SK-N-SH (cell line): ENCODE data around the gene ADK. TPM values are rescaled to one million over a fixed set of nuclear protein-coding genes. Genes with fewer than 3 reads are reported as not detected.

ENCODE experiments used
- CTCF ChIA-PET: fragments of 300-600, 350-600 bp; formaldehyde crosslinking; extraction: SDS; loops from one replicate; lab custom pipeline; 2021; lab: Yijun Ruan, JAX
- POLR2A ChIA-PET: fragments of 350-600 bp; sonication (Branson Sonifier 250); formaldehyde crosslinking; extraction: SDS; loops from one replicate; lab custom pipeline; 2020; ENCODE audit warnings: antibody characterized with exemption, inconsistent platforms; lab: Yijun Ruan, JAX
- DNase-seq: peaks from one replicate; pipeline ENCODE4 v3.0.0; 2012
- H2AFZ ChIP-seq: fragments of 200-600 bp; sonication (generic); 2 replicates; pipeline ENCODE4 v1.8.1; 2016; ENCODE audit warnings: antibody characterized with exemption, mild to moderate bottlenecking, low read depth
- H3F3A ChIP-seq: fragments of 200-600 bp; sonication (generic); replicated peaks from 2 replicates; pipeline ENCODE3; 2016; ENCODE audit warnings: antibody characterized with exemption, mild to moderate bottlenecking; ENCODE audit not compliant: insufficient read depth
- H3K27ac ChIP-seq, 2 experiments: fragments of 200-500 bp in 1 of 2; fragments of 200-600 bp in 1 of 2; sonication (Bioruptor generic) in 1 of 2; sonication (generic), shearing (Covaris generic) in 1 of 2; 2 replicates each; pipeline versions ENCODE4 v1.5.1 to v1.6.1; 2014 to 2016; ENCODE audit warnings: low read depth in 2 of 2, inconsistent platforms in 1 of 2, low read length in 1 of 2, mild to moderate bottlenecking in 1 of 2, mixed read lengths in 1 of 2
- H3K27me3 ChIP-seq: fragments of 200-600 bp; sonication (generic), shearing (Covaris generic); 2 replicates; pipeline ENCODE4 v1.6.1; 2016; ENCODE audit warnings: mixed run types; ENCODE audit not compliant: insufficient read depth
- H3K36me3 ChIP-seq, 2 experiments: fragments of 200-500 bp in 1 of 2; fragments of 200-600 bp in 1 of 2; sonication (Bioruptor generic) in 1 of 2; sonication (generic) in 1 of 2; replicated peaks in 1 of 2; 2 replicates each; pipeline versions ENCODE3 to v1.5.1; 2014 to 2016; ENCODE audit warnings: low read length in 1 of 2, mild to moderate bottlenecking in 1 of 2; ENCODE audit not compliant: insufficient read depth in 2 of 2, control insufficient read depth in 1 of 2
- H3K4me1 ChIP-seq, 2 experiments: fragments of 200-500 bp in 1 of 2; fragments of 200-600 bp in 1 of 2; sonication (Bioruptor generic) in 1 of 2; sonication (generic), shearing (Covaris generic) in 1 of 2; 2 replicates each; pipeline versions ENCODE4 v1.5.1 to v1.6.1; 2014 to 2016; ENCODE audit warnings: low read depth in 1 of 2, low read length in 1 of 2, mixed run types in 1 of 2; ENCODE audit not compliant: insufficient read depth in 2 of 2, control insufficient read depth in 1 of 2
- H3K4me2 ChIP-seq: fragments of 200-600 bp; sonication (generic), shearing (Covaris generic); 2 replicates; pipeline ENCODE4 v1.6.1; 2017; ENCODE audit warnings: mixed run types
- H3K4me3 ChIP-seq, 2 experiments: fragments of 200-500 bp in 1 of 2; fragments of 200-600 bp in 1 of 2; sonication (Bioruptor generic) in 1 of 2; sonication (generic), shearing (Covaris generic) in 1 of 2; 2 replicates each; pipeline versions ENCODE4 v1.5.1 to v1.8.1; 2014 to 2016; ENCODE audit warnings: low read depth in 2 of 2, inconsistent platforms in 1 of 2, low read length in 1 of 2, mild to moderate bottlenecking in 1 of 2, mixed read lengths in 1 of 2, moderate library complexity in 1 of 2
- H3K79me2 ChIP-seq: fragments of 200-600 bp; sonication (generic); 2 replicates; pipeline ENCODE4 v1.8.1; 2017; ENCODE audit warnings: mild to moderate bottlenecking; ENCODE audit not compliant: insufficient read depth
- H3K9ac ChIP-seq: fragments of 200-600 bp; sonication (generic); 2 replicates; pipeline ENCODE4 v1.6.1; 2017; ENCODE audit warnings: mixed run types
- H3K9me2 ChIP-seq: fragments of 200-600 bp; sonication (generic); 2 replicates; pipeline ENCODE4 v1.6.1; 2017; ENCODE audit warnings: mixed run types
- H3K9me3 ChIP-seq: fragments of 200-600 bp; sonication (generic); 2 replicates; pipeline ENCODE4 v1.6.1; 2017; ENCODE audit warnings: mixed run types, mild to moderate bottlenecking, moderate library complexity
- H4K20me1 ChIP-seq: fragments of 200-600 bp; sonication (generic); 2 replicates; pipeline ENCODE4 v1.6.1; 2017; ENCODE audit warnings: mild to moderate bottlenecking, mixed run types; ENCODE audit not compliant: insufficient read depth
- CTCF ChIP-seq: fragments of 200-600 bp; sonication (generic); IDR thresholded peaks from 2 replicates; pipeline ENCODE4 v1.6.1; 2017; ENCODE audit warnings: antibody characterized with exemption, mild to moderate bottlenecking, moderate library complexity
- EP300 ChIP-seq, 2 experiments: IDR thresholded peaks; 2 replicates each; pipeline versions ENCODE4 v1.4.0 to v1.6.1; 2012; ENCODE audit warnings: borderline replicate concordance in 1 of 2, low read depth in 1 of 2, low read length in 1 of 2
- FOXM1 ChIP-seq: IDR thresholded peaks from 2 replicates; pipeline ENCODE4 v1.4.0; 2012; ENCODE audit warnings: low read depth, mild to moderate bottlenecking
- MAX ChIP-seq: IDR thresholded peaks from 2 replicates; pipeline ENCODE4 v1.4.0; 2012; ENCODE audit warnings: low read depth
- MXI1 ChIP-seq: IDR thresholded peaks from 2 replicates; pipeline ENCODE4 v1.6.1; 2012; ENCODE audit warnings: mild to moderate bottlenecking, low read depth, low read length, improper control_type of control experiment
- PBX3 ChIP-seq: IDR thresholded peaks from 2 replicates; pipeline ENCODE4; 2012
- REST ChIP-seq: IDR thresholded peaks from 2 replicates; pipeline ENCODE4 v1.6.1; 2012; ENCODE audit warnings: mild to moderate bottlenecking, low read depth, low read length, moderate library complexity
- RFX5 ChIP-seq: IDR thresholded peaks from 2 replicates; pipeline ENCODE4 v1.6.1; 2012; ENCODE audit warnings: mild to moderate bottlenecking, improper control_type of control experiment, low read length
- SMC3 ChIP-seq: IDR thresholded peaks from 2 replicates; pipeline ENCODE4 v1.6.1; 2012; ENCODE audit warnings: low read depth, low read length, improper control_type of control experiment
- YY1 ChIP-seq: IDR thresholded peaks from 2 replicates; pipeline ENCODE4 v1.4.0; 2012; ENCODE audit warnings: low read depth, mild to moderate bottlenecking
- ZBTB33 ChIP-seq: IDR thresholded peaks from 2 replicates; pipeline ENCODE4 v1.4.0; 2012; ENCODE audit warnings: low read depth, borderline replicate concordance
- WGBS: methylation state at CpG from one replicate; pipeline ENCODE4 v1.1.6; 2017; ENCODE audit warnings: low lambda C conversion rate; 5-methylcytosine and 5-hydroxymethylcytosine counted together
- polyA plus RNA-seq, 3 experiments: library from polyadenylated mRNA; depleted of rRNA; stranded (reverse); fragments of >200 nt; gene quantifications; 2 replicates each; pipeline ENCODE4 v1.2.3, GENCODE V29; 2012

Gene ADK
- polyA plus RNA-seq, 1 of the 3 experiments (the other 2 are of a cell fraction), result 25.1 TPM

- Histone ChIP-seq H3K36me3 (peaks cover 0 to 10% of the 10 kb centered on the region in 2 experiments), H3F3A (peaks cover 22% of the 10 kb centered on the region), H3K27me3 (no peaks in the 10 kb centered on the region), H3K79me2 (peaks cover 43% of the 10 kb centered on the region; the same call in 1 of the 2 replicates), H4K20me1 (no peaks in the 10 kb centered on the region), H3K9me3 (no peaks in the 10 kb centered on the region), H2AFZ (no peak overlapping the region), H3K9me2 (no peaks in the 10 kb centered on the region), H3K4me1 (peaks cover 7 to 8% of the 10 kb centered on the region in 2 experiments; a peak in 2 of 4 replicates), H3K27ac (no peak overlapping the region), H3K9ac (no peak overlapping the region), H3K4me2 (no peak overlapping the region), H3K4me3 (no peak overlapping the region)
- TF ChIP-seq MAX (no peak), YY1 (no peak), CTCF (no peak), FOXM1 (no peak), PBX3 (no peak), ZBTB33 (no peak), RFX5 (no peak), EP300 (IDR thresholded peaks at IDR 0.05; ENCODE audit: borderline replicate concordance in 1 of 2, low read depth in 1 of 2, low read length in 1 of 2) (no peak), REST (no peak), SMC3 (no peak), MXI1 (no peak)
- DNase-seq, result no peak
- ChIA-PET CTCF (interaction anchor here (0.7 kb wide), 1 partner anchor 66 kb away, joined by 3 read pairs; no protein-coding TSS in a partner anchor), POLR2A (no interaction called here)
- 98% methylated on average over 2 of the region's 2 CpGs for WGBS
Measured at GRCh38 chr10:74328388-74328787, 177.4 kb downstream of the ADK start.
